GM12878 (cell line): Measurements from ENCODE around the gene TTLL12. TPM values are rescaled to one million over a fixed set of nuclear protein-coding genes. Genes with fewer than 3 reads are reported as not detected.

ENCODE experiments used
- ATAC-seq: fragments of 200-7000 bp; cut with Tn5 transposase; 3 replicates; pipeline ENCODE4 v1.9.1; 2020; ENCODE audit warnings: mild to moderate bottlenecking, moderate library complexity
- BruUV-seq: library from RNA; stranded (reverse); fragments of 400-500 nt; replicated peaks from 2 replicates; lab custom pipeline; 2021; lab: Mats Ljungman, UMichigan
- CTCF ChIA-PET: fragments of 300-600 bp; sonication (Branson Sonifier 250); formaldehyde crosslinking; extraction: SDS; loops from one replicate; lab custom pipeline; 2021; ENCODE audit warnings: inconsistent platforms; lab: Yijun Ruan, JAX
- POLR2A ChIA-PET: fragments of 350-600 bp; formaldehyde crosslinking; extraction: SDS; loops from one replicate; lab custom pipeline; 2021; ENCODE audit warnings: inconsistent platforms; lab: Charles Lee
- RAD21 ChIA-PET: fragments of 300-600 bp; sonication (Branson Sonifier 250); formaldehyde crosslinking; loops from one replicate; lab custom pipeline; 2023; ENCODE audit warnings: antibody characterized with exemption; ENCODE audit not compliant: unreplicated experiment; lab: Charles Lee
- SMC1A ChIA-PET: fragments of 300-600 bp; sonication (Branson Sonifier 250); formaldehyde crosslinking; loops from one replicate; lab custom pipeline; 2023; ENCODE audit not compliant: unreplicated experiment, uncharacterized antibody; lab: Charles Lee
- DNase-seq: peaks from one replicate; pipeline ENCODE4 v3.0.0-alpha.2; 2011; ENCODE audit warnings: low read depth, low spot score
- FAIRE-seq: peaks from 3 replicates; lab custom pipeline; 2011; peaks lifted over from hg19 to GRCh38; lab: Jason Lieb, UNC
- H2AFZ ChIP-seq: 2 replicates; pipeline ENCODE4 v1.6.0; 2011; ENCODE audit warnings: low read depth, low read length, control low read depth; ENCODE audit not compliant: control insufficient read depth
- H3K27ac ChIP-seq: 2 replicates; pipeline ENCODE4 v1.5.1; 2011; ENCODE audit warnings: control low read depth; ENCODE audit not compliant: control insufficient read depth, insufficient read depth
- H3K27me3 ChIP-seq, 2 experiments: replicated peaks in 1 of 2; 2 replicates each; pipeline versions ENCODE4 v1.6.0 to v1.6.1; 2011; ENCODE audit warnings: low read length in 1 of 2; ENCODE audit not compliant: control insufficient read depth in 2 of 2, insufficient read depth in 2 of 2
- H3K36me3 ChIP-seq, 2 experiments: 2 replicates each; pipeline ENCODE4 v1.5.1; 2011; ENCODE audit warnings: low read length in 1 of 2; ENCODE audit not compliant: control insufficient read depth in 2 of 2, insufficient read depth in 2 of 2
- H3K4me1 ChIP-seq: 2 replicates; pipeline ENCODE4 v1.6.1; 2011; ENCODE audit warnings: mild to moderate bottlenecking, low read length, moderate library complexity, mixed read lengths; ENCODE audit not compliant: control insufficient read depth, insufficient read depth
- H3K4me2 ChIP-seq: 2 replicates; pipeline ENCODE4 v1.6.0; 2011; ENCODE audit warnings: control low read depth; ENCODE audit not compliant: control insufficient read depth, insufficient read depth
- H3K4me3 ChIP-seq: fragments of 200-600 bp; sonication (generic); 2 replicates; pipeline ENCODE4 v1.5.1; 2016
- H3K79me2 ChIP-seq: 2 replicates; pipeline ENCODE4 v1.6.0; 2011; ENCODE audit warnings: low read length; ENCODE audit not compliant: control insufficient read depth, insufficient read depth
- H3K9ac ChIP-seq: 2 replicates; pipeline ENCODE4 v1.8.0; 2011; ENCODE audit warnings: low read length, control low read depth, mixed read lengths; ENCODE audit not compliant: control insufficient read depth, insufficient read depth
- H3K9me3 ChIP-seq: replicated peaks from 3 replicates; pipeline ENCODE4 v1.5.1; 2011; ENCODE audit warnings: mild to moderate bottlenecking, low read length; ENCODE audit not compliant: control insufficient read depth, insufficient read depth
- H4K20me1 ChIP-seq: 2 replicates; pipeline ENCODE4 v1.6.0; 2011; ENCODE audit not compliant: control insufficient read depth, insufficient read depth
- BACH1 ChIP-seq: fragments of 450-650 bp; IDR thresholded peaks from 2 replicates; pipeline ENCODE4 v1.6.1; 2017; ENCODE audit warnings: mild to moderate bottlenecking, borderline replicate concordance
- BMI1 ChIP-seq: fragments of 450-650 bp; IDR thresholded peaks from 2 replicates; pipeline ENCODE4 v1.6.1; 2016; ENCODE audit warnings: mild to moderate bottlenecking, moderate library complexity, borderline replicate concordance
- CHD1 ChIP-seq: IDR thresholded peaks from 2 replicates; pipeline ENCODE4 v1.6.1; 2012; ENCODE audit warnings: low read depth, low read length, improper control_type of control experiment
- E2F8 ChIP-seq: fragments of 450-650 bp; IDR thresholded peaks from 2 replicates; pipeline ENCODE4 v1.6.1; 2018; ENCODE audit warnings: mild to moderate bottlenecking, low read depth, moderate library complexity; ENCODE audit not compliant: partially characterized antibody
- E4F1 ChIP-seq: fragments of 450-650 bp; IDR thresholded peaks from 2 replicates; pipeline ENCODE4 v1.6.1; 2018; ENCODE audit warnings: borderline replicate concordance, mild to moderate bottlenecking; ENCODE audit not compliant: partially characterized antibody
- EGR1 ChIP-seq, 2 experiments: IDR thresholded peaks; 1 replicate in 1 of 2; 2 replicates in 1 of 2; pipeline ENCODE4 v1.6.1; 2011 to 2012; ENCODE audit warnings: low read depth in 2 of 2, low read length in 2 of 2, borderline replicate concordance in 1 of 2, mild to moderate bottlenecking in 1 of 2, moderate library complexity in 1 of 2
- JUND ChIP-seq: IDR thresholded peaks from 2 replicates; pipeline ENCODE4 v1.6.1; 2012; ENCODE audit warnings: low read depth, mild to moderate bottlenecking, low read length, improper control_type of control experiment, moderate library complexity
- RB1 ChIP-seq: fragments of 450-650 bp; formaldehyde crosslinking; IDR thresholded peaks from 2 replicates; pipeline ENCODE4 v1.6.1; 2017; ENCODE audit warnings: mild to moderate bottlenecking, borderline replicate concordance
- RCOR1 ChIP-seq: conservative IDR thresholded peaks from 2 replicates; pipeline ENCODE4 v1.6.1; 2012; ENCODE audit warnings: low read depth, low read length, improper control_type of control experiment
- ZBTB4 ChIP-seq: fragments of 450-650 bp; formaldehyde crosslinking; IDR thresholded peaks from 2 replicates; pipeline ENCODE4 v1.4.0; 2022; ENCODE audit warnings: mild to moderate bottlenecking, moderate library complexity
- WGBS: methylation state at CpG from one replicate; pipeline ENCODE4 v1.1.6; 2016; ENCODE audit warnings: low lambda C conversion rate; ENCODE audit not compliant: insufficient replicate concordance, insufficient coverage; ENCODE audit errors: missing lambda C conversion rate; 5-methylcytosine and 5-hydroxymethylcytosine counted together
- in situ Hi-C: fragments of 300-500 bp; cut with MboI; formaldehyde crosslinking; loops from 9 replicates; pipeline ENCODE4 v1.14.3; 2018; ENCODE audit warnings: mixed read lengths
- intact Hi-C: fragments of 100-400 bp; cut with micrococcal nuclease; formaldehyde crosslinking; loops from one replicate; pipeline ENCODE4 v1.14.2; 2022; ENCODE audit not compliant: unreplicated experiment
- polyA plus RNA-seq, 11 experiments: library from polyadenylated mRNA; depleted of rRNA in 4 of 11; unstranded in 6 of 11; stranded (reverse) in 5 of 11; fragments of >200 nt; fragmentation: Nextera tagmentation in 4 of 11; fragmentation: Illumina TruSeq in 1 of 11; extraction: Ambion mirVana in 4 of 11; extraction: Trizol in 1 of 11; gene quantifications; 1 replicate in 1 of 11; 2 replicates in 10 of 11; pipeline versions ENCODE4 v1.2.1 to v1.2.3, GENCODE V29; 2011 to 2016; ENCODE audit warnings: inconsistent platforms in 2 of 11, missing spikeins in 2 of 11, low read depth in 1 of 11
- total RNA-seq, 4 experiments: library from RNA; depleted of rRNA in 3 of 4; stranded (reverse); fragments of >200 nt in 3 of 4; fragmentation: Illumina TruSeq in 1 of 4; extraction: Trizol in 1 of 4; gene quantifications; 2 replicates each; pipeline versions ENCODE4 v1.2.1 to v1.2.3, GENCODE V29; 2013 to 2021
- TF ChIP-seq, protein P1 (sequence below): fragments of 450-650 bp; IDR thresholded peaks from 2 replicates; pipeline ENCODE4 v1.6.1; 2014; ENCODE audit warnings: mild to moderate bottlenecking

TTLL12 gene
- total and polyA plus RNA-seq, 10 of the 15 experiments (the other 5 are each of a cell fraction or from before 2014, with no cell fraction given) = 1.00 to 89.8 (median 38.5) TPM

DNA sequence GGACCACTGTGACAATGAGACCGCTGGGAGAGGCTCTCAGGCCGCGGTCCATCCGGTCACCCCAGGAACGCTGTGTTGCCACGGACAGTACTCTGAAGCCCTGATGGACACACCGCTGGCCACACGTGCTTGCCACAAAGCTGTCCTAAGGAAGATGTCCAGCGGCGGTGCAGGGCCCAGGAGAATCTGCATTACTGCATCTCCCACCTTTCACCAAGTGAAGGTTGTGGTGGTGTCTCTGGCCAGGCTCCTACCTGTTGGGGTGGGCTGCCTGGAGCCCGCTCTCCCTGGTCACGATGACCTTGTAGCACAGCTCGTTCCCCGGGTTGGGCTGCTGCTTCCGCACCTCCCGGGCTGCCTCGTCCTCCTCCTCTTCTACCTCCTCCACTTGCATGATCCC is 4.2 kb downstream of the TTLL12 start (continued):
- TF ChIP-seq ZBTB4 (CRISPR knock-in tag) (no peak), RB1 (no peak), JUND (no peak), RCOR1 (no peak), BACH1 (no peak), EGR1 (IDR thresholded peaks at IDR 0.05; ENCODE audit: borderline replicate concordance in 1 of 2, low read depth in 2 of 2, low read length in 2 of 2) (no peak)
- TF ChIP-seq, protein P1, sequence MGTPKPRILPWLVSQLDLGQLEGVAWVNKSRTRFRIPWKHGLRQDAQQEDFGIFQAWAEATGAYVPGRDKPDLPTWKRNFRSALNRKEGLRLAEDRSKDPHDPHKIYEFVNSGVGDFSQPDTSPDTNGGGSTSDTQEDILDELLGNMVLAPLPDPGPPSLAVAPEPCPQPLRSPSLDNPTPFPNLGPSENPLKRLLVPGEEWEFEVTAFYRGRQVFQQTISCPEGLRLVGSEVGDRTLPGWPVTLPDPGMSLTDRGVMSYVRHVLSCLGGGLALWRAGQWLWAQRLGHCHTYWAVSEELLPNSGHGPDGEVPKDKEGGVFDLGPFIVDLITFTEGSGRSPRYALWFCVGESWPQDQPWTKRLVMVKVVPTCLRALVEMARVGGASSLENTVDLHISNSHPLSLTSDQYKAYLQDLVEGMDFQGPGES = no peak
- TF ChIP-seq, all 136 proteins: peak for 0

DNA sequence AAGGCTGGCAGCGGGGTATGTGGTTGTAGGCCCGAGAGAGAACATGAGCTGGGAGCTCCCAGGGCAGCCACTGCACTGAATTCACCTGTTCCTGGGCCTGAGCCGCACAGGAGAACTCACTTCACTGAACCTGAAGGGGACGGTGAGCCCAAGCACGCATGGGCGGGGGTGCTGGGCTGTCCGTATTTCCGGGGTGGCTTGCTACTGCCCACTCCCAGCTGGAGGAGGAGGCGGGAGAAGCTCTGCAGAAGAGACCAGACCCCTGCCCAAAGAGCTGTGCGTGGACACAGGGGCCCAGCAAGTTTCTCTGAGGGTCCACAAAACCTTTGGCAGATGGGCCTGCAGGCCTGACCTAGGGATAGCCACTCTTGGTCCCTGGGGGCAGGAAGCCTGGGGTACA is 4.8 kb downstream of the TTLL12 start:
- H3K9me3 ChIP-seq = no peaks in the 10 kb centered on the region
- no peak overlapping the region for H3K27ac ChIP-seq
- no peak overlapping the region for H3K9ac ChIP-seq
- intact Hi-C loops = no loop called here
- no peak overlapping the region for H3K4me2 ChIP-seq
- RAD21 ChIA-PET = no interaction called here
- no TSS peak for BruUV-seq
- no peaks in the 10 kb centered on the region for H4K20me1 ChIP-seq
- POLR2A ChIA-PET = no interaction called here
- CTCF ChIA-PET = no interaction called here
- FAIRE-seq = no peak
- peaks cover 18% of the 10 kb centered on the region for H3K79me2 ChIP-seq
- TF ChIP-seq E2F8 (no peak), BMI1 (no peak), E4F1 (no peak), CHD1 (no peak)
- TF ChIP-seq, all 136 proteins: peak for 0
- in situ Hi-C loops = no loop called here
- H2AFZ ChIP-seq = no peak overlapping the region
- no peaks in the 10 kb centered on the region for H3K27me3 ChIP-seq
- H3K4me3 ChIP-seq = no peak overlapping the region
- WGBS = 93% methylated on average over 10 of the region's 10 CpGs
- SMC1A ChIA-PET = no interaction called here
- ATAC-seq = no peak
- H3K4me1 ChIP-seq = peaks cover 6% of the 10 kb centered on the region
- H3K36me3 ChIP-seq = peaks cover 7% of the 10 kb centered on the region in 2 experiments; a peak in 3 of 4 replicates
- no peak for DNase-seq
